Fibroblast of lung (primary cell): Measurements from ENCODE around the gene CRACDL. TPM values are rescaled to one million over a fixed set of nuclear protein-coding genes. Genes with fewer than 3 reads are reported as not detected.

Experiments used
- DNase-seq, 2 donors: peaks; one replicate each; pipeline versions ENCODE4 v3.0.0 to v3.0.0-alpha.2; 2010; ENCODE audit warnings: low read depth in 2 of 2
- H2AFZ ChIP-seq: 2 replicates; pipeline ENCODE4 v1.5.1; 2012; ENCODE audit warnings: low read length, control low read depth, inconsistent platforms
- H3K27ac ChIP-seq: 2 replicates; pipeline ENCODE4 v1.5.1; 2011; ENCODE audit warnings: low read length, control low read depth; ENCODE audit not compliant: insufficient read depth
- H3K27me3 ChIP-seq: 2 replicates; pipeline ENCODE4 v1.5.1; 2011; ENCODE audit warnings: mild to moderate bottlenecking, low read length; ENCODE audit not compliant: control insufficient read depth, insufficient read depth
- H3K36me3 ChIP-seq: 2 replicates; pipeline ENCODE4 v1.5.1; 2011; ENCODE audit warnings: low read length; ENCODE audit not compliant: control insufficient read depth, insufficient read depth
- H3K4me1 ChIP-seq: 2 replicates; pipeline ENCODE4 v1.5.1; 2011; ENCODE audit warnings: low read length; ENCODE audit not compliant: control insufficient read depth, insufficient read depth; ENCODE audit errors: extremely low read depth
- H3K4me2 ChIP-seq: 2 replicates; pipeline ENCODE4 v1.5.1; 2011; ENCODE audit warnings: low read length, control low read depth; ENCODE audit not compliant: insufficient read depth; ENCODE audit errors: extremely low read depth
- H3K4me3 ChIP-seq, 4 experiments: fragments of 200-600 bp in 1 of 4; sonication (generic) in 1 of 4; replicated peaks in 1 of 4; 2 replicates each; pipeline ENCODE4 v1.5.1; 2011 to 2016; ENCODE audit warnings: low read length in 4 of 4, low read depth in 3 of 4, mild to moderate bottlenecking in 3 of 4, control low read depth in 2 of 4, inconsistent platforms in 1 of 4, mixed read lengths in 1 of 4; ENCODE audit not compliant: insufficient read depth in 1 of 4; ENCODE audit errors: control extremely low read depth in 1 of 4
- H3K79me2 ChIP-seq: 2 replicates; pipeline ENCODE4 v1.5.1; 2012; ENCODE audit warnings: mild to moderate bottlenecking, low read length, inconsistent platforms; ENCODE audit not compliant: control insufficient read depth, insufficient read depth
- H3K9ac ChIP-seq: 2 replicates; pipeline ENCODE4 v1.5.1; 2011; ENCODE audit warnings: mild to moderate bottlenecking, low read length, control low read depth; ENCODE audit not compliant: insufficient read depth
- H3K9me3 ChIP-seq: 2 replicates; pipeline ENCODE4 v1.5.1; 2012; ENCODE audit warnings: low read depth, low read length; ENCODE audit not compliant: control insufficient read depth, insufficient read depth
- H4K20me1 ChIP-seq: 2 replicates; pipeline ENCODE4 v1.5.1; 2011; ENCODE audit warnings: low read length; ENCODE audit not compliant: control insufficient read depth, insufficient read depth; ENCODE audit errors: extremely low read depth
- CTCF ChIP-seq, 2 donors: IDR thresholded peaks in 1 of 2; conservative IDR thresholded peaks in 1 of 2; 1 replicate in 1 of 2; 2 replicates in 1 of 2; pipeline ENCODE4 v1.5.1; 2011 to 2012; ENCODE audit warnings: low read length in 2 of 2, control low read depth in 1 of 2, inconsistent platforms in 1 of 2, low read depth in 1 of 2, mild to moderate bottlenecking in 1 of 2
- EZH2 ChIP-seq: IDR thresholded peaks from 2 replicates; pipeline ENCODE4 v1.5.1; 2012; ENCODE audit warnings: low read length, control low read depth, mild to moderate bottlenecking; ENCODE audit errors: missing control alignments
- polyA plus RNA-seq, 2 donors: library from polyadenylated mRNA; depleted of rRNA in 1 of 2; stranded (reverse) in 1 of 2; unstranded in 1 of 2; fragments of >200 nt; gene quantifications; 2 replicates each; pipeline ENCODE4 v1.2.1, GENCODE V29; 2011 to 2012; ENCODE audit warnings: missing spikeins in 1 of 2
- total RNA-seq: library from RNA; depleted of rRNA; stranded (reverse); fragments of >200 nt; gene quantifications from 2 replicates; pipeline ENCODE4 v1.2.1, GENCODE V29; 2014

The CRACDL gene
- total and polyA plus RNA-seq, 2 donors (not counting 1 experiment from before 2014, with no cell fraction given), result not detected

- H3K27me3 ChIP-seq, result no peaks in the 10 kb centered on the region
- H3K9me3 ChIP-seq, result no peaks in the 10 kb centered on the region
- H2AFZ ChIP-seq, result no peak overlapping the region
- TF ChIP-seq CTCF (conservative IDR thresholded peaks at IDR 0.05 in 1 of 2, IDR thresholded peaks at IDR 0.05 in 1 of 2; ENCODE audit: low read depth in 1 of 2, low read length in 2 of 2) (no peak), EZH2 (no peak)
- no peak overlapping the region for H3K4me2 ChIP-seq
- H3K9ac ChIP-seq, result no peak overlapping the region
- no peak overlapping the region for H3K4me3 ChIP-seq
- no peaks in the 10 kb centered on the region for H4K20me1 ChIP-seq
- H3K4me1 ChIP-seq, result no peaks in the 10 kb centered on the region
- no peaks in the 10 kb centered on the region for H3K36me3 ChIP-seq
- no peak for DNase-seq
- no peak overlapping the region for H3K27ac ChIP-seq
- H3K79me2 ChIP-seq, result no peaks in the 10 kb centered on the region
Measured at GRCh38 chr2:98778151-98778550, 157.9 kb downstream of the CRACDL start.

- Histone ChIP-seq H3K27ac (no peak overlapping the region), H3K9me3 (no peaks in the 10 kb centered on the region), H3K79me2 (no peaks in the 10 kb centered on the region), H2AFZ (no peak overlapping the region), H3K36me3 (no peaks in the 10 kb centered on the region), H3K4me3 (no peak overlapping the region), H3K9ac (no peak overlapping the region), H4K20me1 (no peaks in the 10 kb centered on the region), H3K27me3 (no peaks in the 10 kb centered on the region), H3K4me2 (no peak overlapping the region), H3K4me1 (no peaks in the 10 kb centered on the region)
- no peak for DNase-seq
- no peak for TF ChIP-seq CTCF (conservative IDR thresholded peaks at IDR 0.05 in 1 of 2, IDR thresholded peaks at IDR 0.05 in 1 of 2; ENCODE audit: low read depth in 1 of 2, low read length in 2 of 2)
Measured at GRCh38 chr2:98777710-98778109, 158.3 kb downstream of the CRACDL start.

GRCh38 chr2:98777076-98777475, 158.9 kb downstream of the CRACDL start:
- TF ChIP-seq EZH2 (no peak), CTCF (conservative IDR thresholded peaks at IDR 0.05 in 1 of 2, IDR thresholded peaks at IDR 0.05 in 1 of 2; ENCODE audit: low read depth in 1 of 2, low read length in 2 of 2) (no peak)
- Histone ChIP-seq H3K9ac (no peak overlapping the region), H3K9me3 (no peaks in the 10 kb centered on the region), H3K27ac (no peak overlapping the region), H3K79me2 (no peaks in the 10 kb centered on the region), H3K36me3 (no peaks in the 10 kb centered on the region), H3K4me1 (no peaks in the 10 kb centered on the region), H3K4me3 (no peak overlapping the region), H2AFZ (no peak overlapping the region), H3K4me2 (no peak overlapping the region), H4K20me1 (no peaks in the 10 kb centered on the region), H3K27me3 (no peaks in the 10 kb centered on the region)
- no peak for DNase-seq
